Inflammatory macrophage treated with lipopolysaccharide for 4 hours (primary cell): Measurements from ENCODE around the gene TRIM38.

Experiments
- DNase-seq: peaks from one replicate; pipeline ENCODE4 v3.0.0-alpha.2; 2020

Gene TRIM38

DNA sequence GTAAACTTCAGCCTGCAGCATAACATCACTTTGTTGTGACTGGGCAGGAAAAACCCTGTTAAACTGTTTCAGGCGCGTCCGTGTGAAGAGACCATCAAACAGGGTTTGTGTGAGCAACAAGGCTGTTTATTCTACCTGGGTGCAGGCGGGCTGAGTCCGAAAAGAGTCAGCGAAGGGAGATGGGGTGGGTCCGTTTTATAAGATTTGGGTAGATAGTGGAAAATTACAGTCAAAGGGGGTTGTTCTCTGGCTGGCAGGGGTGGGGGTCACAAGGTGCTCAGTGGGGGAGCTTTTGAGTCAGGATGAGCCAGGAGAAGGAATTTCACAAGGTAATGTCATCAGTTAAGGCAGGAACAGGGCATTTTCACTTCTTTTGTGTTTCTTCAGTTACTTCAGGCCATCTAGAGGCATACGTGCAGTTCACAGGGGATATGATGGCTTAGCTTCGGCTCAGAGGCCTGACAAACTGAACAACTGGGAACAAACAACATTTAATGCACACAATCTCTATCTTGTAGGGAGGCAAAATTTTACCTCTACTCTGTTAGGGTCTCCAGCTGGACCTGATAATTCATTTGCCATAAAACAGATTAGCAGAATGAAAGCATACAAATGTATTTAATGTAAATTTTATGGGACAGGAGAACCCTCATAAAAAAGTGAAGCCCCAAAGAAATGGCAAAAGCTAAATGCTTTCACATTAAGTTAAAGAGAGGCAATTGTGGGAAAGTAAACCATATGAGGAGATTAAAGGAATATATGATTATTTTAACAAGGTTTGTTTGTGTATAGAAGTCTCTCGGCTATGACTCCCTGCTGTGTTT, 66.4 kb downstream of the TRIM38 start:
- DNase-seq, result no peak

DNA sequence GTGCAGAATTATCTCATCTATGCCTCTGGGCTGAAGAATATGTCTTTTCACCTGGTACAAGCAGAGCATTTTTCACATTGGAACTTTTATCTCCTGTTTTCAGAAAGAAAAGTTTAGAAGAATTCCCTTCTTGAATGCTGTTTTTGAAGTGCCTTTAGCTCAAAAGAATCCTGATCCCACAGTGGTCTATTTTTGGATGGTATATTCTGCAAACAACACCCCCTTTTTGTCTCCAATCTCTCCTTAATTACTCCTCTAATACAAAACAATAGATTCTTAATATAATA, 66.9 kb downstream of the TRIM38 start:
- DNase-seq, result no peak

DNA sequence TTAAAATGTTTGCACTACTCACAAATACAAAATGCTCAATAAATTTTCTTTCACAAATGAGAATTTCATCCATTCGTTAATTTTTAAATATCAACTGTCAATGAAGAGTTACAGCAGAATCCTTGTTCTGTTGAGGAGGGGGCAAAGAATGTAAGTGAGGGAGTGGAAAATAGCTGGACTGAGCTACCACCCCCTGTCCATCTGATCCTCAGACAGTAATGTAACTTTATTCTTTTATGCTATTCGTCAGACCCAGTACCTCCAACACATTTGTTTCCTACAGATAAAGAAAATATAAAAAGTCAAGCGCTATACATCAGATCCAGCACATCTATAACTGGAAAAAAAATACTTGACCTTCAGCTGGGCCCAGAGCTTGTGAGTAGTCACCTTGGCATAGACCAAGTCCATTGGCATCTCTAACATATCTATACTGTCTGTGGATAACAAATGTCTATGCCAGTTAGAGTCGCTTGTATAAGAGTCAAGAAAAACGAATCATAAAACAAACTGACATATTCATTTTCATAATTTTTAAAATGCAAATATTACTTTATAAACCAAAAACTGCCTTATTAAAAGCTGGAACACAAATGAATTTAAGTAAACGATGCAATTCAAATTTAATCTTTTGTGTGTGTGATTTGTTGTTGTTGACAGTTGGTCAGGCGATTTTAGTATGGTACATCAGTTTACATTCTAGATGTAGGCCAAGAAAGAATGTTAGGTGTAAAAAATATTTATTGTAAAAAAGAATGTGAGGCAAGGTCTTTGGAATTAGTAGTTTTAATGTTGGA, 67.5 kb downstream of the TRIM38 start:
- no peak for DNase-seq

DNA sequence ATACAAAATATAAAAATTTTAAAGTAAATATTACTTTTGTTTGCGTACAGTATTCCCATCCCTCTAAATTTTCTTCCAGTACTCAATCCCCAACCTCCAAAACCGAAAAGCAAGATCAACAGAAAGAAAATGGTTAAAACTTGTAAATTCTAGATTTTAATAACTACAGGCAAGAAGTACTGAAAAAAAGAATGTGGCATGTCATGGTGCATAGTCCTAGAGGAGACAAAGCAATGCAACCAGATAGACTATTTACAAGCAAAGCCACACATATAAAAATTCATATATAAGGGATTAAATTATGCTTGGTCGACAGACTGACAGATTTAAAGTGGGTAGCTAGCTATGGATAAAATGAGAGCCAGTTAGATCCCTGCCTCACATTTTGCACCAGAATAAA, 68.1 kb downstream of the TRIM38 start:
- no peak for DNase-seq

DNA sequence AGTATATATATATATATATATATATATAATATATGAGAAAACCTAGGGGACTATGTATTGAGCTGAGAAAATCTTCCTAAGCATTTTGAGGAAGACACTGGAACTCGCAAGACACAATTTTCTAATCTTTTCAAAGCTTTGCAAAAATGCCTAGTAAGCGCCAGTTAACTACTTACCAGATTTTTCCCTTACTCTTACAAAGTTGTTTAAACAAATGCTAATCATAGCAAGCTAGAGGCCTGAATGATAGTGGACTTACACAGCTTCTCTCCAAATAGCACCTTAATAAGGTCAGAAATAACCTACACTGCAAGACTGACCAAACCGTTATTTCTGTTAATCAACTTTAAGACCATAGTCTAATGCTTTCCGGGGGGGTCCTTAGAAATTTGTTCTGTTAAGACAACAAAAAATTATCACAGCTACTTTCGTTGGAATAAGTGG, 68.6 kb downstream of the TRIM38 start:
- DNase-seq, result no peak

DNA sequence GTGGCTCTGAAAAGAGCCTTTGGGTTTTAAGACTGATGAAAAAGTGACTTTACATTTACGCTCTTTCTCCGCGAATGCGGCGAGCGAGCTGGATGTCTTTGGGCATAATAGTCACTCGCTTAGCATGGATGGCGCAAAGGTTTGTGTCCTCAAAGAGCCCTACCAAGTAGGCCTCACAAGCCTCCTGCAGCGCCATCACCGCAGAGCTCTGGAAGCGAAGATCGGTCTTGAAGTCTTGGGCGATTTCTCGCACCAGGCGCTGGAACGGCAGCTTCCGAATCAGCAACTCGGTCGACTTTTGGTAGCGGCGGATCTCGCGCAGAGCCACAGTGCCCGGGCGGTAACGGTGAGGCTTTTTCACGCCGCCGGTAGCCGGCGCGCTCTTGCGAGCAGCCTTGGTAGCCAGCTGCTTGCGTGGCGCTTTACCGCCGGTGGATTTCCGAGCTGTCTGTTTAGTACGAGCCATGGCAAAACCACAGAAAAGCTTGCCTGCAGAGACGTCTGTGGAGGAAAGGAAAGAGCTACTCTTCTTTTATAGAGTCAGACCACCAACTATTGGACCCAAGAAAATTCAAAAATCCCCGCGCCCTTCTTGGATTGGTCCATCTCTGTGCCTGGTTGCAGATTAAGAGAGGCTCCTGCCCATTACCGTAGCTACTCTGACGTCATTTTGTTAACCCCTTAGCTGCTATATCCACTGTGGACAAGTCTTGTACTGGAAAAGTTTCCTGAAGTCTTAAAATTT, 69.2 kb downstream of the TRIM38 start:
- DNase-seq, result peak; percentile 91

DNA sequence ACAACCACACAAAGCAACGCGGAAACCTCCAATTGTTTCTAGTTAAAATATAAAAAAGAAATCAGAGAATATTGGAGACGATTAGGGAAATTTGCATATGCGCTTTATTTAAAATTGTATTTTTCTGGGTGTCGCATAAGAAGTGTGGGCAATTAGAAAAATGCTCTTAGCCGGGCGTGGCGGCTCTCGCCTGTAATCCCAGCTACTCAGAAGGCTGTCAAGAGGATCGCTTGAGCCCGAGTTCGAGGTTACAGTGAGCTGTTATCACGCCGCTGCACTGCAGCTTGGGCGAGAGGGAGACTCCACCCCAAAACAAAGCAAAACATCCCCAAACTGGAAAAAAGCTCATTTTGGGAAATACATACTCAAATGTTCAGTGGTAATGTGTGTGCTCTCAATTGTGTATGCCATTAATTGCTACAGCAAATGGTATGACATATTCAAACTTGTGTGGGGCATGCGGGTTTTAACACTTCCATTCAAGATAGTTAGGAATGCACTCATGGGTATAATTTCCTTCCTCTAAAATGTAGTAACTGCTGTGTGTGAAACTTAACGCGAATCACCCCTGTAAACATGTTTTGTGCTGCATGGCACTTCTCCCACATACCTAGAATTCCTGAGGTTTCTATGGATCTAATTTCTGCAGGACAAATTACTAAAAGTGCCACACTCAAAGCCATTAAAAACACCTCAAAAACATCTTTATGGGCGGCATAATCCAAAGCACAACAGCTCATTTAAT, 69.9 kb downstream of the TRIM38 start:
- DNase-seq, result peak; percentile 16

DNA sequence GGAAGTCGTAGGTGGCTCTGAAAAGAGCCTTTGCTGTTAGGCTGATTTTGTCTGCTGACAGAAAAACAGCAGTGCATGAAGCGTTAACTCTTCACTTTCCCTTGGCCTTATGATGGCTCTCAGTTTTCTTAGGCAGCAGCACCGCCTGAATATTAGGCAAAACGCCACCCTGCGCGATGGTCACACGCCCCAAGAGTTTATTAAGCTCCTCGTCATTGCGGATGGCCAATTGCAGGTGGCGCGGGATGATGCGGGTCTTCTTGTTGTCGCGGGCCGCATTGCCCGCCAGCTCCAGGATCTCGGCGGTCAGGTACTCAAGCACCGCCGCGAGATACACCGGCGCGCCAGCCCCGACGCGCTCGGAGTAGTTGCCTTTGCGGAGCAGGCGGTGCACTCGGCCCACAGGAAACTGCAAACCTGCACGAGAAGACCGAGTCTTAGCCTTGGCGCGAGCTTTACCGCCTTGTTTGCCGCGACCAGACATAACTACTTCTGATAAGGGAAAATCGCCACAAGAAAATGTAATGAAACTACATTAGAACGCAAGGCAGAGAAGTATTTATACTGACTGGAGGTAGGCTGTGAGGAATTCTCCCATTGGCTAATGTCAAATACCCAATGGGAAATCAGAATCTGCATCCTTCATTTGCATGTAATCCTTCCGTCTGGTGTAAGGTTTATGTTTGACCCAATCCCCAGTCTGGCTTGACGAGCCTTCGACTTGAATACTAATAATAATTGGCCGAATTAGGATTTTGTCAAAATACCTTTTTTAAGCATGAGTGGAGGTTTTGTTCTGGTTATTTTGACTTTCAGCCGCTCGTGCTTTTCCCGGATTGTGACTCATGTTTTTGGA, 70.7 kb downstream of the TRIM38 start:
- peak; percentile 95 for DNase-seq

DNA sequence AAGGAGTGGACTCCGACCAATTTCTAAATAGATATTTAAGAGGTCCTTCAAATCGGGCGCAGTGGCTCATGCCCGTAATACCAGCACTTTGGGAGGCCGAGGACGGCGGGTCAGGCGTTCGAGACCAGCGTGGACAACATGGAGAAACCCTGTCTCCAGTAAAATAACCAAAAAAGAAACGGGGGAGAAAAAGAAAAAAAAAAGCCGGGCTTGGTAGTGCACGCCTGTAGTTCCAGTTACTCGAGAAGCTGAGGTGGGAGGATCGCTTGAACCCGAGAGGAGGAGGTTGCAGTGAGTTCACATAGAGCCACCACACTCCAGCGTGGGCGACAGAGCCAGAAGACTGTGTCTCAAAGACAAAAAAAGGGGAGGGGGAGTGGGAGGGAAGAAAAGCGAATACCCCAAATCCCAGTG, 71.3 kb downstream of the TRIM38 start:
- DNase-seq, result no peak

DNA sequence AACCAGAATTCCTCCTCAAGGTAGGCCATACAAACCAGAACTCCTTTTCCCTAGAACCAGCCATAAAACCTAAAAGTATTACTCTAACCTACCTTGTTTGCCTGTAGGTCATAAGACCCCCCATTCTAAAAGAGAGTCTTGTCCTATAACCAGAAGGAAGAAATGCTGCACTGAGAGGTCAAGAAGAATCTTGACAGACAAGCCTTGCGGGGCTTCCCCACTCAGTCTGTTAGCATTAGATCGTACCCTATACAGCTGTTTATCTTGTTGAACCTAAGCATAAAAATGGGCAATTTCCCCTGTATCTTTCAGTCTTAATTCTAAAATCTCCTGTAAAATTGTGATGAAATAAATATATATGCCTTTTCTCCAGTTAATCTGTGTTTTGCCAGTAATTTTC, 72.3 kb downstream of the TRIM38 start:
- no peak for DNase-seq
